ENCODE data around the gene ELOVL7. TPM values are rescaled to one million over a fixed set of nuclear protein-coding genes. Genes with fewer than 3 reads are reported as not detected.

The ELOVL7 gene
- total and polyA plus RNA-seq, 2 experiments from 2014 or later = 0.42 to 1.6 TPM

GRCh38 chr5:60794691-60795090 lies 49.4 kb downstream of the ELOVL7 start:
- DNase-seq (ENCODE audit: low read depth in 1 of 2, low spot score in 1 of 2) = no peak
- H3K27me3 ChIP-seq = no peaks in the 10 kb centered on the region
- no peak overlapping the region for H3K4me3 ChIP-seq
- TF ChIP-seq CTCF (IDR thresholded peaks at IDR 0.05; ENCODE audit: low read depth, low read length) = no peak
- no peak overlapping the region for H3K27ac ChIP-seq
- H3K4me1 ChIP-seq (ENCODE audit: low read depth) = no peaks in the 10 kb centered on the region
- H3K9me3 ChIP-seq (ENCODE audit: low read depth) = no peaks in the 10 kb centered on the region
- H3K36me3 ChIP-seq = no peaks in the 10 kb centered on the region

- Histone ChIP-seq H3K4me1 (ENCODE audit: low read depth) (no peaks in the 10 kb centered on the region), H3K9me3 (ENCODE audit: low read depth) (no peaks in the 10 kb centered on the region), H3K4me3 (no peak overlapping the region), H3K27ac (no peak overlapping the region), H3K27me3 (no peaks in the 10 kb centered on the region), H3K36me3 (no peaks in the 10 kb centered on the region)
- no peak for TF ChIP-seq CTCF (IDR thresholded peaks at IDR 0.05; ENCODE audit: low read depth, low read length)
- DNase-seq (ENCODE audit: low read depth in 1 of 2, low spot score in 1 of 2) = no peak
Measured at GRCh38 chr5:60792438-60792837, 51.6 kb downstream of the ELOVL7 start.

- DNase-seq (ENCODE audit: low read depth in 1 of 2, low spot score in 1 of 2) = no peak
Measured at GRCh38 chr5:60789551-60789950, 54.5 kb downstream of the ELOVL7 start.

GRCh38 chr5:60788863-60789513 lies 55.1 kb downstream of the ELOVL7 start:
- no peaks in the 10 kb centered on the region for H3K36me3 ChIP-seq
- no peak for TF ChIP-seq CTCF (IDR thresholded peaks at IDR 0.05; ENCODE audit: low read depth, low read length)
- no peaks in the 10 kb centered on the region for H3K9me3 ChIP-seq (ENCODE audit: low read depth)
- no peak for DNase-seq (ENCODE audit: low read depth in 1 of 2, low spot score in 1 of 2)
- no peak overlapping the region for H3K4me3 ChIP-seq
- H3K27ac ChIP-seq = no peak overlapping the region
- H3K27me3 ChIP-seq = no peaks in the 10 kb centered on the region
- no peaks in the 10 kb centered on the region for H3K4me1 ChIP-seq (ENCODE audit: low read depth)

More at GRCh38 chr5:60789551-60789950, 54.5 kb downstream of the ELOVL7 start:
- H3K27me3 ChIP-seq = no peaks in the 10 kb centered on the region
- H3K4me3 ChIP-seq = no peak overlapping the region
- H3K4me1 ChIP-seq (ENCODE audit: low read depth) = no peaks in the 10 kb centered on the region
- H3K36me3 ChIP-seq = no peaks in the 10 kb centered on the region
- no peaks in the 10 kb centered on the region for H3K9me3 ChIP-seq (ENCODE audit: low read depth)
- TF ChIP-seq CTCF (IDR thresholded peaks at IDR 0.05; ENCODE audit: low read depth, low read length) = no peak
- no peak overlapping the region for H3K27ac ChIP-seq

- no peaks in the 10 kb centered on the region for H3K4me1 ChIP-seq (ENCODE audit: low read depth)
- no peaks in the 10 kb centered on the region for H3K27me3 ChIP-seq
- no peak overlapping the region for H3K4me3 ChIP-seq
- H3K9me3 ChIP-seq (ENCODE audit: low read depth) = no peaks in the 10 kb centered on the region
- no peaks in the 10 kb centered on the region for H3K36me3 ChIP-seq
- no peak overlapping the region for H3K27ac ChIP-seq
- DNase-seq (ENCODE audit: low read depth in 1 of 2, low spot score in 1 of 2) = no peak
- no peak for TF ChIP-seq CTCF (IDR thresholded peaks at IDR 0.05; ENCODE audit: low read depth, low read length)
Measured at GRCh38 chr5:60779466-60779865, 64.6 kb downstream of the ELOVL7 start.
